NCI-H2107 (cell line): ENCODE data around the gene DMBX1.

ENCODE experiments used
- DNase-seq: peaks from one replicate; lab custom pipeline; 2025; lab: John Stamatoyannopoulos, UW

Gene DMBX1

GRCh38 chr1:46489638-46490405, at the start of gene DMBX1:
TSS of gene DMBX1 (plus strand) at chr1:46489836. CDS start at chr1:46507011, 17,175 bp downstream.
- peak; percentile 32 for DNase-seq

DNA sequence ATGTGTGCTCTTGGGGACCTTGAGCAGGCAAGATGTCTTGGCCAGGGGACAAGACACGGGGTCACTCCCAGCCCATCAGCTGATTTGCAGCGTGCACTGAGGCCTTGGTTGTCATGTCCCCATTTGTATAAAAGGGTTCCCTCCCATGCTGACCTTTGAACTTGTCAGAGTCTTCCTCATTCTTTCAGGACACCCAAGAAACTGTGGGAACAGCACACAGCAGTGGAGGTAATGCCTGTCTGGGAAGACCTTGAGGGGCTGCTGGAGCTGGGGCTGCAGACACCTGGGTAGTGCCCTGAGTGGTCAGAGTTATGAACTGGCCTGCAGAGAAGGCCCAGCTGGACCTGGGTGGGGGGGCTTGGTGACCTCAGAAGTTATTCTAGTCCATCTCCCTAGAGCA, 49.2 kb upstream of the DMBX1 start:
- no peak for DNase-seq

DNA sequence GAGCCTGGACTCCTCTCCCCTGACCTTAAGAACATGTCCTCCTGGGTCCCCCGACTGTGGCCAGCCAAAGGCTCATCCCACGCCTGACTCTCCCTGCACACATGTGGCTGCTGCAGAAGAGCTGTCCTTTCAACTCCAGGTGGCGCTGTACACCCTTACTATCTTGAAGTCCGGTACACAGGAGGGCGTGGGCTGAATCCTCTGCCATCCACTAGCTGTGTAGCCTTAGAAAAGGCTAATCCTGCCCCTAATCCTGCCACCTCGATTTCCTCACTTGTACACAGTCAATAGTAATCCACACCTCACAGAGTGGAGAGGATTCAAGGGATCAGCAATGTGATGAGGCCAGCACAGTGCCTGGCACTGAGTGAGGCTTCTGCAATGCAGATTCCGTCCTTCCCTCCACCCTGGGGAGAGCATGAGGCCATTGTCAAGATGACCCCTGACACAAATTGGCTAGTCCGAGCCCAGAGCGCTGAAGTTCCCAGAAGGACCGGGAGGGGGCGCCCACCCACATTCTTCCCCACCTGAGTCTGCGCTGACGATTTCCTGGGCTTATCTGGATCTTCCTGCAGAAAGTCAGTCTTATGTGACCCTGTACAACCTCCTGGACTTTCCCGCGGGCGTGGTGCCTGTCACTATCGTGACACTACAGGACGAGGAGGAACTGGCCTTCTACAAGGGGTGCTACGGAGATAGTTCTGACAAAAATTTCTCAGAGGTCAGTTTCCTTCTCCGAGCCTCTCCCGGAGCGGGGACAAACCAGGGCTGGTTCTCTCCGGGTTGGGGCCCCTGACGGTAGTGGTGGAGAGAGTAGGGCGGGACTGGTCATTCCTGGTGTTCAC, 47.1 kb upstream of the DMBX1 start:
- DNase-seq: peak; percentile 63

DNA sequence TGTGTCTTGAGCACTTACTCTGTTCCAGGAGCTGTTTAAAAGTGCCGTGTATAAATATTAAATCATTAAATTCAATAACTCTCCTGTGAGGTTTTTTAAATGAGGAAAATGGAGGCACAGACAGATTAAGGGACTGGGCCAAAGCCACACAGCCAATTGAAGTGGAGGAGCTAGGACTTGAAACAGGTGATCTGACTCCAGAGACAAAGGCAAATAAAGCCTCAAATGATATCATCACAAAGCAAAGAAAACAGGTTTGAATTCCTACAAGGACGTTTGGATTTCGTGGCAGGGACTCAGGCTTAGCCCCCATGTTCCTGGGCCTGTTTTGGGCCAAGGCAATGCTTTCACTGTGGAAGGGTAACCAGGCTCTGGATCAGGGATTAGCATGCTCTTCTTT, 45.2 kb upstream of the DMBX1 start:
- no peak for DNase-seq

GRCh38 chr1:46445773-46446256, 43.8 kb upstream of the DMBX1 start:
- DNase-seq: no peak

DNA sequence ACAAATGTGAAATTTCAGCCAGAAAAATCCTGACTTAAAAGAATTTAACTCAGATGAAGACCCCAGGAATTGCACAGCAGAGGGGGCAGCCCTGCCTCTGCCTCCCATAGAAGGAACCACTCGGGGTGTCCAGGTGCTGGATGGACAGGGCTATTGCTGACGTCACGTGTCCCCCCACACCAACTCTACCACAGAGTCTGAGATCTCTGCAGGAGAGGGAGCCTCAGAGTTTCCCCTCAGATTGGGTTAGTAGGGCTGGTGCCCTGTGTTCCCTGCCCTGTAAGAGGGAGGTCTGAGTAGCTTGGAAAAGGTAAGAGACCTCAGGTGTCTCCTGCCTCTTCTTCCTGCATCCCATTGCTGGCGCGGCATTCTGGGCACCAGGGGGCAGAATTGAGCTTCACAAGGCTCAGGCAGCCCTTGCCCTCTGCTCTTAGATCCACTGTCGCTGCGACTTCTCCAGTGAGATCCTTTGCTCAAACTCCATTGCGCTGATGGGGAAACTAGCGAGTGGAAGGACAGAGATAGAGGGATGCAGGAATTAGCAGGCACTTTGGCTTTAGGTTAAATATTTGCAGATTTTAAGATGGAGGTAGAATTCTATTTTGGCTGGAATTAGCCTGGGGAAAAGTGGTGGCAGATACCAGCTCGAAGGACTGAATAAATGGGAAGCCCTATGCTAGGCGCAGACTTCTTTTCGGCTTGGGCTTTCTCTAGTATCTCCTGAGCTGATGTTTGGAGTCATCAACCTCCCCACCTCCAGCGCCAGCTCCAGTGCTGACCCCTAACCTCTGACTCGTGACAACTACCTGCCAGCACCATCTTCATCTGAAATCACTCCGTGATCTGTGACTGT, 42.8 kb upstream of the DMBX1 start:
- DNase-seq: peak; percentile 87

DNA sequence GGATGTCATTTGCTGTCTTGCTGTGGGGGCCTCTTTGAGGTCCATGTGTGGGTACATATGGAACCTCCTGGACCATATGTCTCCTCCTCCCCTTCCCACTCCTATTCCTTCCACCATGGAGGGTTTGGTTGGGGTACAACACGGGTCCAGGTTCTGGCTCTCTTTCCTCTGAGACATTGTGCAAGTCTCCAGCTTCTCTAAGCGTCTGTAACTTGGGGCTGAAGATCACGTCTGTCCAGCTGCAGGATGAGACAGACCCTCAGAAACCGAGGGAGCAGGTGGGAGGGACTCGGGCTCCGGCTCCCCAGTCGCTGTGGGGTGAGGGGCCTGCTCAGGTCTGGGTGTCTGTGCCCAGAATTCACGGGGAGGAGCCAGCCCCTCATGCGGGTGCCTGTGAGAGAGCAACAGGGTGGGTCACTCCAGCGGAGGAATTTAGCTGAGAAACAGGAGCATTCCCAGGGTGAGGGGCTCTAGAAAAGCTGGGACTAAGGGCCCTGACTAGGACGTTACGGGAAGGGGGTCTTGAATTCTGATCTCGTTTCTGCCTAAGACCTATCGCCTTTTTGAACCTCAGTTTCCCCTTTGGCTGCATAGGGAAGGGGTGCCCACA, 42.0 kb upstream of the DMBX1 start:
- DNase-seq: no peak

- no peak for DNase-seq
Observed at GRCh38 chr1:46448109-46448911, 41.3 kb upstream of the DMBX1 start.

GRCh38 chr1:46449223-46450159, 40.1 kb upstream of the DMBX1 start:
- DNase-seq: no peak

- DNase-seq: no peak
Observed at GRCh38 chr1:46450160-46450517, 39.5 kb upstream of the DMBX1 start.

DNA sequence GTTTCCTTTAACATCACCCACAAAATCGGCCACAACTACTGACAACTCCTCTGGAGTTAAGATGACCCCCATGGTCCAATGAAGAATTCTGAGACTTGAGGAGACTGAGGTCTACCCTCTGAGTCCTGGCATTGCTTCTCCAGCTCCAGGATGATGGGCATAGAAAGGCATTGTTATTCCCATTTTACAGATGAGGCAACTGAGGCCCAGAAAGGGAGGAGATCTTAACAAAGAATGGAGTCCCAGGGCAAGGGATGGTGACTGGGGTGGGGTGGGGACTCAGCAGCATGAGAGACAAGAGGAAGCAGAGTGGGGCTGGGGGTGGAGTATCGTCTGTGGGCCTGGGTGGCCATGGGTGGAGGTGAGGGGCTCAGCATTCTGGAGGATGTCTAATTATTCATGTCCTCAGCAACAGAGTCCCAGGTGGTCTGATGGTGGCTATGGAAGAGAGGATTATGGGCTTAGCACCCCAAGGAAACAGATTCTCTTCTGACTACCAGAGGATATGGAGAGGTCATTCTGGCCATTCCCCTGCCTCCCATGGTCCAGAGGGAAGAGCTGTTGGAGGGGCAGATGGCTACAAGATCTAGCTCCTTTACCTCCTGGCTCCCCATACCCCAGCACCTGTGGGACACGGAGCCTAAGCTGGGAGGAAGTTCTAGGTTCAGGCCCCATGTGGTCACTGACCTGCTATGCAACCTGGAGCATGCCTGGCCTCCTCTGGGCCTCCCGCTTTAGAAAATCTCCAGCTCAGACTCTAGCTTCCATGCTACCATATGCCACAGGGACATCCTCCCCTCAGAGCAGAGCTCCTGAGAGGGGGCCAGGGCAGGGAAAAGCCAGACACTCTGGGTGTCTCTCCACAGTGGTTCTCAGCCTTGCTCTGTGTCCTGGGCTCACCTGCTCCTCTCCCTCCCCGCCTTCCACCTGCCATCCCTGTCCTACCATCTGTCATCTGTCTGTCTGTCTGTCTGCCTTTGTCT, 37.4 kb upstream of the DMBX1 start:
- DNase-seq: no peak

DNA sequence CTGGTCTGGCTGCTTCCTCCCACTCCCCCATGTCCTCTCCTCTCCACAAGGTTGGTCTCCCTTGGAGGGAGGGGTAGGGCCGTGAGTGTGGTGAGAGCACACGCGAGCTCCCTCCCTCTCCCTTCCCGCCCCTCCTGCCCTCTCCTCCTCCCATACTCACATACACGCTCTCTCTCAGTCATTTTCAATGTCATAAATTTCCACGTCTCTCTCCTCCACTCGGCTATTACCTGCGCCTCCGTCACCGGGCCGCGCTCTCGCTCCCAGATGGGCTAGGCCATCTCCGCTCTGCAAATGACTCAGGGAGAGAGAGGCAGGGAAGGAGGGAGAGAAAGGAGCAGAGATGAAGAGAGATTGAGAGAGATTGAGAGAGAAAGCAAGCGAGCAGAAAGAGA, 36.7 kb upstream of the DMBX1 start:
- DNase-seq: no peak

DNA sequence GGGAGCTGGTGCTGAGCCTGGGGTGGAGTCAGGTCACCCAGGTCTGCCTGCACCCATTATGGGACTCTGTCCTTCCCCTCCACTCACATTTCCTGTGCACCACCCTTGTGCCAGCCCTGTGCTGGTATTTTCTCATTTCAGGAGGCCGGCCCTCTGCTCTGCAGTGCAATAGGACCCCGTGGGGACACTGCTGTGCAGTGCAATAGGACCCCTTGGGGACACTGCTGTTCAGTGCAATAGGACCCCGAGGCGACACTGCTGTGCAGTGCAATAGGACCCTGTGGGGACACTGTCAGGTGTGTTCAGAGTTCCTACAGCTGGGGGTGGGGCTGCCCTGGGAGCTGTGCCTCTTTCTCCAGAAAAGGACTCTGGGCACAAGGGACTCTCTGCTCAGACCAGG, 36.2 kb upstream of the DMBX1 start:
- DNase-seq: no peak

DNA sequence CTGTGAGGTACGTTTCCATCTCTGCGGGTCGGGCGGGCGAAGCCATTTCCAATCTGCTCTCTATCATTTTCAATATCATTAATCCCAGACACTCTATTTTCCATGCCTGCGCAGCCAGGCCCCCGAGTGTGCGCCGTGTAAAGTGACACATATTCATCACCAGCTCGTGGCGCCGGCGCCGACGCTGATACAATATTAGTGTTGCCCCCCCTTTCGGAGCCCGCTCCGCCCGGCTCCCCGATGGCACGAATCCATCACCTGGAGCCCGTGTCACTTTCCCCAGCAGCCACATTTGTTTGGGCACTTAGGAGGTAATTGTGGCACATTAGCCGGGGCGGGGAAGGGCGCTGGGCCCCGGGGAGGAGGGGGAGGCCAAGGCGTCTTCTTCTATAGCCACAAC, 33.7 kb upstream of the DMBX1 start:
- peak; percentile 52 for DNase-seq

- DNase-seq: peak; percentile 58
Observed at GRCh38 chr1:46456411-46456963, 33.1 kb upstream of the DMBX1 start.

DNA sequence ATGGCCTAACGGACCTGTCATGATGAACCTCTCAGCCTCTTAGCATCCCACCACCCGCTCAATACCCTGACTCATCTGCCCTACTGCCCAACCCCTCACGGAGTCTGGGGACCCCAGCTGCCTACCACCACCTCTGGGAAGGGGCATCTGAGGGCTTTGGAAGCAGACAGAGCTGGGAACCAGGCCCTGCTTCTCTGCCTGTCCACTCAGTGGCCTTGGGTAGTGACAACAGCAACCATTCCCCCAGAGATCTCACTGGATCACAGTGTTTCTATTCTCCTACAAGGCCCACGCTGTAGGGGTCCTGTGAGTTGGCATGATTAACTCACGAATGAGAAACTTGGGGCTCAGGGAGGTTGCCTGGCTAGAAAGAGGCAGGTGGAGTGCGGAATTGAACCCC, 32.5 kb upstream of the DMBX1 start:
- no peak for DNase-seq

DNA sequence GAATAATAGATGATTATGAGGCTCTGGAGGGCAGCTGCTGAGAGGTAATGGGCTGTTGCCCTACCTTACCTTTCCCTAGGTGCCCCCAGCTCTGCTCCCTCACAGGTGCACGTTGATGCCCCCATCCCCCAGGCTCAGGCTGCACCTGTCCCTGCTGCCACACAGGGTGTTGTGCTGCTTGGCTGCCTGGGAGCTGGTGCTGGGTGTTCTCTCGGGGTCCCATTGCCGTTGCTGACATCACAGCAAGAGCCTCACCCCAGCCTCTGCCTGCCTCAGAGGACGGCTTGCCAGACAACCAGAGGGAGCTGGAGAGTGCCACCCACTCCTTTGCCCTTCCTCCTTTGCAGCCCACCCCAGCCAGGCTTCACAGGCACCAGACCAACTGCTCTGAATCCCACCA, 31.4 kb upstream of the DMBX1 start:
- no peak for DNase-seq

- DNase-seq: no peak
Observed at GRCh38 chr1:46458846-46459245, 30.8 kb upstream of the DMBX1 start.
